Lower lobe of right lung (tissue), 2 donors: ENCODE results near the gene TMEM232. TPM values are rescaled to one million over a fixed set of nuclear protein-coding genes. Genes with fewer than 3 reads are reported as not detected.

Experiments used
- ATAC-seq, 2 donors: fragments of 200-7000 bp; cut with Tn5 transposase; one replicate each; pipeline ENCODE4 v1.9.1; 2020 to 2022; ENCODE audit warnings: mild to moderate bottlenecking in 2 of 2, moderate library complexity in 2 of 2
- DNase-seq: peaks from one replicate; pipeline ENCODE4 v3.0.0-alpha.2; 2020
- H3K27ac ChIP-seq: fragments of 200-600 bp; one replicate; pipeline ENCODE4 v1.8.0; 2022
- H3K27me3 ChIP-seq: fragments of 200-600 bp; one replicate; pipeline ENCODE4 v1.8.0; 2022; ENCODE audit warnings: low read depth
- H3K36me3 ChIP-seq: fragments of 200-600 bp; one replicate; pipeline ENCODE4 v1.8.0; 2022; ENCODE audit warnings: mild to moderate bottlenecking
- H3K4me1 ChIP-seq: fragments of 200-600 bp; one replicate; pipeline ENCODE4 v1.8.0; 2022
- H3K4me3 ChIP-seq: fragments of 200-600 bp; one replicate; pipeline ENCODE4 v1.8.0; 2022; ENCODE audit warnings: mild to moderate bottlenecking
- H3K9me3 ChIP-seq: fragments of 200-600 bp; one replicate; pipeline ENCODE4 v1.8.0; 2022
- intact Hi-C: fragments of 100-400 bp; cut with DNase I; formaldehyde crosslinking; loops from one replicate; pipeline ENCODE4 v1.11.0; 2022
- total RNA-seq: library from RNA; stranded (reverse); fragmentation: NEBNext Ultra II Directional; extraction: Animal tissue kit (Norgen Biotek cat#: 25700); gene quantifications from one replicate; pipeline ENCODE4 v1.2.1, GENCODE V29; 2021
- TF ChIP-seq, protein P1 (sequence below): fragments of 200-600 bp; IDR thresholded peaks from one replicate; pipeline ENCODE4 v1.8.0; 2022; ENCODE audit warnings: antibody characterized with exemption, mild to moderate bottlenecking
- donor health status: DM: no; HTN: yes; CAD: no; lungs with severe emphysema.

TMEM232 gene
- total RNA-seq, 1 donor from 2014 or later = 11.4 TPM

DNA sequence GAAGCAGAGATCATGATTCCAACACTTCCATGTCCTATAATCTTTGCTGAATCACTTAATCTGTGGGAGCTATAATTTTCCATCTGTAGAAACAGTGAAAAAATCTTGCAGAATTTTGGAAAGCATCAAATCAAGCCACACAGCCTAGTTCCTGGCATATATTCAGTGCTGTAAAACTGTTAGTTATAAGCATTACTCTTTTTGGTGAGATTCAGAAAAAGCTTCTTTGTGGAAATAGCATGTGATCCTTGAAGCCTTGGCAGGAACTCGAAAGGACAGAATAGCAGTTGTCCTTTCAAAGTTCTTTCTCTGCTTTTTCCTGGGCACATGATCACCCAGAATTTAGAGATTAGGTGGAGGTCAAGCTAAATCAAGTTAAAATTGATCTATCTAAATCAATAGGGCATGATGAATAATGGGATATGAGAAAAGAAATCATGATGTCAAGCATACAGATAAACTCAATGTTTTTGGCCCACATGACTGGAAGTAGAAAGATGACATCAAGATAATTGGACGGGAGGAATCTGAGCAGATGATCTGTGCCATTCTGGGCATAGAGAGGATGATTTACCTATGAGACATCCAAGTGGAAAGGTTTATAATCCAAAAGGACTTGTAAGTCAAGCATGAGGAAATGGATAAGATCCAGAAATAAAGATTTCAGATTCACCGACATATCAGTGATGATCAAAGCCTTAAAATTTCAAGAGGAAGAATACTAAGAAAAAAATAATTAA lies 73.1 kb downstream of the TMEM232 start:
- H3K27ac ChIP-seq = no peak overlapping the region
- ATAC-seq (no peak), DNase-seq (no peak)
- no peak overlapping the region for H3K4me3 ChIP-seq
- H3K27me3 ChIP-seq = no peaks in the 10 kb centered on the region
- H3K9me3 ChIP-seq = no peaks in the 10 kb centered on the region
- TF ChIP-seq, protein P1, sequence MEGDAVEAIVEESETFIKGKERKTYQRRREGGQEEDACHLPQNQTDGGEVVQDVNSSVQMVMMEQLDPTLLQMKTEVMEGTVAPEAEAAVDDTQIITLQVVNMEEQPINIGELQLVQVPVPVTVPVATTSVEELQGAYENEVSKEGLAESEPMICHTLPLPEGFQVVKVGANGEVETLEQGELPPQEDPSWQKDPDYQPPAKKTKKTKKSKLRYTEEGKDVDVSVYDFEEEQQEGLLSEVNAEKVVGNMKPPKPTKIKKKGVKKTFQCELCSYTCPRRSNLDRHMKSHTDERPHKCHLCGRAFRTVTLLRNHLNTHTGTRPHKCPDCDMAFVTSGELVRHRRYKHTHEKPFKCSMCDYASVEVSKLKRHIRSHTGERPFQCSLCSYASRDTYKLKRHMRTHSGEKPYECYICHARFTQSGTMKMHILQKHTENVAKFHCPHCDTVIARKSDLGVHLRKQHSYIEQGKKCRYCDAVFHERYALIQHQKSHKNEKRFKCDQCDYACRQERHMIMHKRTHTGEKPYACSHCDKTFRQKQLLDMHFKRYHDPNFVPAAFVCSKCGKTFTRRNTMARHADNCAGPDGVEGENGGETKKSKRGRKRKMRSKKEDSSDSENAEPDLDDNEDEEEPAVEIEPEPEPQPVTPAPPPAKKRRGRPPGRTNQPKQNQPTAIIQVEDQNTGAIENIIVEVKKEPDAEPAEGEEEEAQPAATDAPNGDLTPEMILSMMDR = no peak
- H3K4me1 ChIP-seq = no peaks in the 10 kb centered on the region
- intact Hi-C loops = no loop called here
- H3K36me3 ChIP-seq = no peaks in the 10 kb centered on the region

DNA sequence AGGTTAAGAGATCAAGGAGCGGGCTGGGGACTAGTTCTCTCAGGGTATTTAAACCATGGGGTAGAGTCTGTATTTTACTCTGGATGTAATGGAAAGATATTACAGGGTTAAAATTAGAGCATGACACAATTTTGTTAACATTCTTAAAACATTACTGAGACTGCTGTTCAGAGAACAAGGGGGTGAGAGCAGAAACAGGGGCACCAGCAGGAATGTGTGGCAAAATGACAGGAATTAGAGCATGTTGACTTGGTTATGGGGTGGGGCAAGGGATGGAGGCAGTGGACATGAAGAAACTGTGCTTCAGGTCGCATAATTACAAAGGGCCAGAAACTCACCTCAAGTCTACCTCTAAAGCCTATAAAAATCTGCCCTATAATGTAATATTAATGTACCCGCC lies 75.0 kb downstream of the TMEM232 start:
- H3K9me3 ChIP-seq = no peaks in the 10 kb centered on the region
- H3K4me3 ChIP-seq = no peak overlapping the region
- no peaks in the 10 kb centered on the region for H3K4me1 ChIP-seq
- intact Hi-C loops = no loop called here
- ATAC-seq = no peak
- DNase-seq = no peak
- H3K36me3 ChIP-seq = no peaks in the 10 kb centered on the region
- no peaks in the 10 kb centered on the region for H3K27me3 ChIP-seq
- no peak overlapping the region for H3K27ac ChIP-seq
- TF ChIP-seq, protein P1 = no peak

DNA sequence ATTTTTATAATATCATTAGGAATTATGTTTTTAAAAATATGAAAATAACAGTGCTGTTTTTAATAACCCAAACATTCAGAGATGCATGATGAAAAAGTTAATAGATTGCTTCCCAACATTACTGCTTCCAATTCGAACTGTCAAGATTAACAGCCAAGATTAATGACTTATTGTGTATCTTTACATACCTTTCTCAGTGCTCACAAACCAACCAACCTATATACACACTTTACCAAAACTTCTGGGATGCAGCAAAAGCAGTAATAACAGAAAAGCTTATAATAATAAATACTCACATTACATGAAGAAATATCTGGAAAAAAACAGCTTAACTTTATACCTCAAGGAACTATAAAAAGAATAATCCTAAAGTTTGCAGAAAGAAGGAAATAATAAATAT lies 82.1 kb downstream of the TMEM232 start:
- TF ChIP-seq, protein P1 = no peak
- ATAC-seq (no peak), DNase-seq (no peak)
- Histone ChIP-seq H3K9me3 (no peaks in the 10 kb centered on the region), H3K27me3 (no peaks in the 10 kb centered on the region), H3K4me1 (no peaks in the 10 kb centered on the region), H3K4me3 (no peak overlapping the region), H3K27ac (no peak overlapping the region), H3K36me3 (no peaks in the 10 kb centered on the region)
- intact Hi-C loops = no loop called here

DNA sequence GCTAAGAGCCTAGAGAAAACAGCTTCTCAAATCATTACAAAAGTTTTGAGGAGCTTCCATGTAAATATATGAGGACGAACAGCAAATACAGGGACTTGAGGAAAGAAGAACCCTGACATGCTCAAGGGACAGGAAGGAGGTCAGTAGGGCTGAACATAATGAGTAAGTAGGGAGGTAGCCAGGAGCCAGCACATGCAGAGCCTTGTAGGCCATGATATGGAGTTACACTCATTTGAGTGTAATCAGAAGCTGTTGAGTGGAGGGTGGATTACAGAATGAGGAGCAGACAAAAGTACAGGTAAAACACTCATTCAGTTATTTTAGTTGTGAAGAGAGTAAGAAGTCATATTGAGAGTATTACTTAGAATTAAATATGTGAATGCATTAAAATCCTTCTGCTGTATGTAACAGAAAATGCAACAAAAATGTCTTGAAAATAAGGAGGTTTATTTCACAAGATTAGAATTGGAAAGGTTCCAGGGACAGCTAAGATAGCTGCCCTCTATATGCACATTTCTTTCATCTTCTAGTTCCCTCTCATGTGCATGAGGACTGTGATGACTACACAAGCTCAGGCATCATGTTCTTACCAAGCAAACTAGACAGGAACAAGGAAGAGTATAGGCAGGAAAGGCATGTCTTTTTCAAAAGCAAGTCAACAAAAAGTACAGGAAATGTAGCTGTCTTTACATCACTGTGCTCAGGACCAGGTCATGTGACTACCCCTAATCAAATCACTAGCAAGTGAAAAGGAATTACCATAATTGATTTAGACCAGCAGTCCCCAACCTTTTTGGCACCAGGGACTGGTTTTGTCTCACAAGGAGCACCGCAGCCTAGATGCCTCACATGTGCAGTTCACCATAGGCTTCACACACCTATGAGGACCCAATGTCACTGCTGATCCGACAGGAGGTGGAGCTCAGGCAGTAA lies 87.2 kb downstream of the TMEM232 start:
- Histone ChIP-seq H3K4me1 (no peaks in the 10 kb centered on the region), H3K4me3 (no peak overlapping the region), H3K27me3 (no peaks in the 10 kb centered on the region), H3K9me3 (no peaks in the 10 kb centered on the region), H3K36me3 (no peaks in the 10 kb centered on the region), H3K27ac (no peak overlapping the region)
- ATAC-seq (no peak), DNase-seq (no peak)
- intact Hi-C loops = no loop called here
- TF ChIP-seq, protein P1 = no peak

DNA sequence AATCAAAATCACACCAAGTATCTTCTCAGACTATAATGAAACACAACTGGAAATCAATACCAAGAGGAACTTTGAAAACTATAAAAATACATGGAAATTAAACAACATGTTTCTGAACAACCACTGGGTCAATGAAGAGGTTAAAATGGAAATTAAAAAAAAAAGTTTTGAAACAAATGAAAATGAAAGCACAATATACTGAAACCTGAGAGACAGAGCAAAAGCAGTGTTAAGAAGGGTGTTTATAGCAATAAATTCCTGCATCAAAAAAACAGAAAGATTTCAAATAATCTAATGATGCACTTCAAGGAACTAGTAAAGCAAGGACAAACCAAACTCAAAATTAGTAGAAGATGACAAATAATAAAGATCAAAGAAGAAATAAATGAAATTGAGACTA lies 92.0 kb downstream of the TMEM232 start:
- Histone ChIP-seq H3K27me3 (no peaks in the 10 kb centered on the region), H3K4me1 (no peaks in the 10 kb centered on the region), H3K9me3 (no peaks in the 10 kb centered on the region), H3K36me3 (no peaks in the 10 kb centered on the region), H3K4me3 (no peak overlapping the region), H3K27ac (no peak overlapping the region)
- intact Hi-C loops = no loop called here
- ATAC-seq (no peak), DNase-seq (no peak)
- TF ChIP-seq, protein P1 = no peak
